WTC11 (cell line): Measurements from ENCODE around the gene PEX26.

Source experiments
- CBFB ChIP-seq: sonication (generic); formaldehyde crosslinking; IDR thresholded peaks from 2 replicates; pipeline ENCODE4 v1.8.1; 2022; ENCODE audit warnings: mild to moderate bottlenecking, low read depth, missing genetic modification reagents
- ESRRA ChIP-seq: sonication (generic); formaldehyde crosslinking; IDR thresholded peaks from 2 replicates; pipeline ENCODE4 v1.8.1; 2022; ENCODE audit warnings: mild to moderate bottlenecking, missing genetic modification reagents, borderline replicate concordance
- JUN ChIP-seq: sonication (generic); formaldehyde crosslinking; IDR thresholded peaks from 2 replicates; pipeline ENCODE4 v1.8.0; 2023; ENCODE audit warnings: mild to moderate bottlenecking, missing genetic modification reagents
- MXD4 ChIP-seq: fragments of 250-450 bp; sonication (Bioruptor Pico); IDR thresholded peaks from 2 replicates; pipeline ENCODE4 v1.8.0; 2021; ENCODE audit warnings: mild to moderate bottlenecking, moderate library complexity, borderline replicate concordance
- ZNF138 ChIP-seq: sonication (generic); formaldehyde crosslinking; conservative IDR thresholded peaks from 2 replicates; pipeline ENCODE4 v1.8.1; 2022; ENCODE audit warnings: mild to moderate bottlenecking, moderate library complexity, missing genetic modification reagents
- TF ChIP-seq, protein P1 (sequence below): fragments of 200-600 bp; IDR thresholded peaks from 2 replicates; pipeline ENCODE4 v1.8.0; 2022; ENCODE audit warnings: antibody characterized with exemption
- TF ChIP-seq, protein P2 (sequence below): sonication (generic); formaldehyde crosslinking; IDR thresholded peaks from 2 replicates; pipeline ENCODE4 v1.8.1; 2023; ENCODE audit warnings: mild to moderate bottlenecking, missing genetic modification reagents, moderate library complexity
- TF ChIP-seq, protein P3 (sequence below): sonication (generic); formaldehyde crosslinking; IDR thresholded peaks from 2 replicates; pipeline ENCODE4 v1.8.1; 2022; ENCODE audit warnings: mild to moderate bottlenecking, missing genetic modification reagents, moderate library complexity, borderline replicate concordance
- TF ChIP-seq, protein P4 (sequence below): sonication (generic); formaldehyde crosslinking; IDR thresholded peaks from 2 replicates; pipeline ENCODE4 v1.8.1; 2022; ENCODE audit warnings: mild to moderate bottlenecking, moderate library complexity, missing genetic modification reagents
- TF ChIP-seq, protein P5 (sequence below): fragments of 250-450 bp; sonication (Bioruptor Pico); IDR thresholded peaks from 2 replicates; pipeline ENCODE4 v1.9.0; 2021; ENCODE audit warnings: mild to moderate bottlenecking
- TF ChIP-seq, protein P6 (sequence below): sonication (generic); formaldehyde crosslinking; IDR thresholded peaks from 2 replicates; pipeline ENCODE4 v1.8.1; 2023; ENCODE audit warnings: mild to moderate bottlenecking, moderate library complexity, missing genetic modification reagents
- TF ChIP-seq, protein P7 (sequence below): sonication (generic); formaldehyde crosslinking; conservative IDR thresholded peaks from 2 replicates; pipeline ENCODE4 v1.8.1; 2022; ENCODE audit warnings: mild to moderate bottlenecking, missing genetic modification reagents

DNA sequence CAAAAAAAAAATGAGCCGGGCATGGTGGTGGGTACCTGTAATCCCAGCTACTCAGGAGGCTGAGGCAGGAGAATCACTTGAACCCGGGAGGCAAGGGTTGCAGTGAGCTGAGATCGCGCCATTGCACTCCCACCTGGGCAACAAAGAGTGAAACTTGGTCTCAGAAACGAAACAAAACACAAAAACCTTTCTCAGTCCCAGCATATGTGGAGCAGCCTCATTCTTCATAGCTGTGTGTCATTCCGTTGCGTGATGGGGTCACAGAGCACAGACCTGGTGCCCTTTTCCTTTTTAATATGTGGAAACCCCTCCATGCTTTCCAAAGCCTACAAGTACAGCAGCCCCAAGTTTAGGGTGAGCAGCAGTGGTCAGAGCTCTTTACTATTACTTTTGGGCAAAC is 13.7 kb downstream of the PEX26 start:
- TF ChIP-seq, protein P1, sequence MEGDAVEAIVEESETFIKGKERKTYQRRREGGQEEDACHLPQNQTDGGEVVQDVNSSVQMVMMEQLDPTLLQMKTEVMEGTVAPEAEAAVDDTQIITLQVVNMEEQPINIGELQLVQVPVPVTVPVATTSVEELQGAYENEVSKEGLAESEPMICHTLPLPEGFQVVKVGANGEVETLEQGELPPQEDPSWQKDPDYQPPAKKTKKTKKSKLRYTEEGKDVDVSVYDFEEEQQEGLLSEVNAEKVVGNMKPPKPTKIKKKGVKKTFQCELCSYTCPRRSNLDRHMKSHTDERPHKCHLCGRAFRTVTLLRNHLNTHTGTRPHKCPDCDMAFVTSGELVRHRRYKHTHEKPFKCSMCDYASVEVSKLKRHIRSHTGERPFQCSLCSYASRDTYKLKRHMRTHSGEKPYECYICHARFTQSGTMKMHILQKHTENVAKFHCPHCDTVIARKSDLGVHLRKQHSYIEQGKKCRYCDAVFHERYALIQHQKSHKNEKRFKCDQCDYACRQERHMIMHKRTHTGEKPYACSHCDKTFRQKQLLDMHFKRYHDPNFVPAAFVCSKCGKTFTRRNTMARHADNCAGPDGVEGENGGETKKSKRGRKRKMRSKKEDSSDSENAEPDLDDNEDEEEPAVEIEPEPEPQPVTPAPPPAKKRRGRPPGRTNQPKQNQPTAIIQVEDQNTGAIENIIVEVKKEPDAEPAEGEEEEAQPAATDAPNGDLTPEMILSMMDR = no peak
- no peak for TF ChIP-seq JUN
- no peak for TF ChIP-seq ESRRA (CRISPR knock-in tag)
- TF ChIP-seq CBFB (CRISPR knock-in tag) = no peak
- TF ChIP-seq, protein P2, sequence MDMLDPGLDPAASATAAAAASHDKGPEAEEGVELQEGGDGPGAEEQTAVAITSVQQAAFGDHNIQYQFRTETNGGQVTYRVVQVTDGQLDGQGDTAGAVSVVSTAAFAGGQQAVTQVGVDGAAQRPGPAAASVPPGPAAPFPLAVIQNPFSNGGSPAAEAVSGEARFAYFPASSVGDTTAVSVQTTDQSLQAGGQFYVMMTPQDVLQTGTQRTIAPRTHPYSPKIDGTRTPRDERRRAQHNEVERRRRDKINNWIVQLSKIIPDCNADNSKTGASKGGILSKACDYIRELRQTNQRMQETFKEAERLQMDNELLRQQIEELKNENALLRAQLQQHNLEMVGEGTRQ (CRISPR knock-in tag) = no peak
- TF ChIP-seq, protein P3, sequence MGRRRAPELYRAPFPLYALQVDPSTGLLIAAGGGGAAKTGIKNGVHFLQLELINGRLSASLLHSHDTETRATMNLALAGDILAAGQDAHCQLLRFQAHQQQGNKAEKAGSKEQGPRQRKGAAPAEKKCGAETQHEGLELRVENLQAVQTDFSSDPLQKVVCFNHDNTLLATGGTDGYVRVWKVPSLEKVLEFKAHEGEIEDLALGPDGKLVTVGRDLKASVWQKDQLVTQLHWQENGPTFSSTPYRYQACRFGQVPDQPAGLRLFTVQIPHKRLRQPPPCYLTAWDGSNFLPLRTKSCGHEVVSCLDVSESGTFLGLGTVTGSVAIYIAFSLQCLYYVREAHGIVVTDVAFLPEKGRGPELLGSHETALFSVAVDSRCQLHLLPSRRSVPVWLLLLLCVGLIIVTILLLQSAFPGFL (CRISPR knock-in tag) = no peak
- TF ChIP-seq, protein P4, sequence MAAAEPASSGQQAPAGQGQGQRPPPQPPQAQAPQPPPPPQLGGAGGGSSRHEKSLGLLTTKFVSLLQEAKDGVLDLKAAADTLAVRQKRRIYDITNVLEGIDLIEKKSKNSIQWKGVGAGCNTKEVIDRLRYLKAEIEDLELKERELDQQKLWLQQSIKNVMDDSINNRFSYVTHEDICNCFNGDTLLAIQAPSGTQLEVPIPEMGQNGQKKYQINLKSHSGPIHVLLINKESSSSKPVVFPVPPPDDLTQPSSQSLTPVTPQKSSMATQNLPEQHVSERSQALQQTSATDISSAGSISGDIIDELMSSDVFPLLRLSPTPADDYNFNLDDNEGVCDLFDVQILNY (CRISPR knock-in tag) = no peak
- no peak for TF ChIP-seq MXD4 (CRISPR knock-in tag)
- TF ChIP-seq, protein P5, sequence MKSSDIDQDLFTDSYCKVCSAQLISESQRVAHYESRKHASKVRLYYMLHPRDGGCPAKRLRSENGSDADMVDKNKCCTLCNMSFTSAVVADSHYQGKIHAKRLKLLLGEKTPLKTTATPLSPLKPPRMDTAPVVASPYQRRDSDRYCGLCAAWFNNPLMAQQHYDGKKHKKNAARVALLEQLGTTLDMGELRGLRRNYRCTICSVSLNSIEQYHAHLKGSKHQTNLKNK = no peak
- TF ChIP-seq, protein P6, sequence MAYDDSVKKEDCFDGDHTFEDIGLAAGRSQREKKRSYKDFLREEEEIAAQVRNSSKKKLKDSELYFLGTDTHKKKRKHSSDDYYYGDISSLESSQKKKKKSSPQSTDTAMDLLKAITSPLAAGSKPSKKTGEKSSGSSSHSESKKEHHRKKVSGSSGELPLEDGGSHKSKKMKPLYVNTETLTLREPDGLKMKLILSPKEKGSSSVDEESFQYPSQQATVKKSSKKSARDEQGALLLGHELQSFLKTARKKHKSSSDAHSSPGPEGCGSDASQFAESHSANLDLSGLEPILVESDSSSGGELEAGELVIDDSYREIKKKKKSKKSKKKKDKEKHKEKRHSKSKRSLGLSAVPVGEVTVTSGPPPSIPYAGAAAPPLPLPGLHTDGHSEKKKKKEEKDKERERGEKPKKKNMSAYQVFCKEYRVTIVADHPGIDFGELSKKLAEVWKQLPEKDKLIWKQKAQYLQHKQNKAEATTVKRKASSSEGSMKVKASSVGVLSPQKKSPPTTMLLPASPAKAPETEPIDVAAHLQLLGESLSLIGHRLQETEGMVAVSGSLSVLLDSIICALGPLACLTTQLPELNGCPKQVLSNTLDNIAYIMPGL = no peak
- TF ChIP-seq, protein P7, sequence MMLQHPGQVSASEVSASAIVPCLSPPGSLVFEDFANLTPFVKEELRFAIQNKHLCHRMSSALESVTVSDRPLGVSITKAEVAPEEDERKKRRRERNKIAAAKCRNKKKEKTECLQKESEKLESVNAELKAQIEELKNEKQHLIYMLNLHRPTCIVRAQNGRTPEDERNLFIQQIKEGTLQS (CRISPR knock-in tag) = no peak
- no peak for TF ChIP-seq ZNF138 (CRISPR knock-in tag)
